IMR-90 (cell line): ENCODE measurements around the gene FOXP1. TPM values are rescaled to one million over a fixed set of nuclear protein-coding genes. Genes with fewer than 3 reads are reported as not detected.

Source experiments
- ATAC-seq: fragments of 200-7000 bp; cut with Tn5 transposase; 2 replicates; pipeline ENCODE4 v1.9.1; 2020; ENCODE audit warnings: low read depth, mild to moderate bottlenecking, moderate library complexity
- BruUV-seq: library from RNA; stranded (reverse); fragments of 400-500 nt; replicated peaks from 2 replicates; lab custom pipeline; 2021; lab: Mats Ljungman, UMichigan
- CTCF ChIA-PET: fragments of 300-600 bp; formaldehyde crosslinking; extraction: SDS; loops from one replicate; lab custom pipeline; 2021; ENCODE audit warnings: antibody characterized with exemption; lab: Yijun Ruan, JAX
- POLR2A ChIA-PET: fragments of 300-600 bp; sonication (Branson Sonifier 250); formaldehyde crosslinking; loops from one replicate; lab custom pipeline; 2022; ENCODE audit warnings: antibody characterized with exemption; ENCODE audit not compliant: unreplicated experiment; lab: Charles Lee
- DNase-seq: peaks from one replicate; pipeline ENCODE4 v3.0.0; 2013
- H2AFZ ChIP-seq: replicated peaks from 2 replicates; pipeline ENCODE3; 2013; ENCODE audit warnings: low read length, mild to moderate bottlenecking; ENCODE audit not compliant: poor library complexity
- H2AK5ac ChIP-seq: 2 replicates; pipeline ENCODE4 v1.6.1; 2013; ENCODE audit warnings: low read depth, low read length, inconsistent platforms
- H2AK9ac ChIP-seq: replicated peaks from 2 replicates; pipeline ENCODE3; 2013; ENCODE audit warnings: mild to moderate bottlenecking, low read depth, low read length, moderate library complexity; ENCODE audit not compliant: poor library complexity
- H2BK120ac ChIP-seq: 2 replicates; pipeline ENCODE4 v1.6.1; 2013; ENCODE audit warnings: low read depth, low read length, inconsistent platforms
- H2BK15ac ChIP-seq: 3 replicates; pipeline ENCODE4 v1.6.1; 2013; ENCODE audit warnings: low read depth, low read length, inconsistent platforms
- H2BK20ac ChIP-seq: 2 replicates; pipeline ENCODE4 v1.6.1; 2013; ENCODE audit warnings: low read depth, mild to moderate bottlenecking, inconsistent platforms, low read length, moderate library complexity
- H2BK5ac ChIP-seq: 2 replicates; pipeline ENCODE4 v1.6.1; 2013; ENCODE audit warnings: mild to moderate bottlenecking, low read depth, low read length, inconsistent platforms; ENCODE audit not compliant: poor library complexity, severe bottlenecking
- H3K14ac ChIP-seq: replicated peaks from 2 replicates; pipeline ENCODE4 v1.6.1; 2013; ENCODE audit warnings: low read depth, low read length, inconsistent platforms
- H3K18ac ChIP-seq: 2 replicates; pipeline ENCODE4 v1.6.1; 2013; ENCODE audit warnings: low read depth, low read length, control low read depth
- H3K23ac ChIP-seq: 2 replicates; pipeline ENCODE4 v1.6.1; 2013; ENCODE audit warnings: low read depth, low read length, inconsistent platforms
- H3K27ac ChIP-seq: 2 replicates; pipeline ENCODE4 v1.5.1; 2013; ENCODE audit warnings: mild to moderate bottlenecking, control low read depth, low read length; ENCODE audit not compliant: insufficient read depth
- H3K27me3 ChIP-seq: 2 replicates; pipeline ENCODE4 v1.6.1; 2013; ENCODE audit warnings: low read length; ENCODE audit not compliant: control insufficient read depth, insufficient read depth
- H3K36me3 ChIP-seq: 2 replicates; pipeline ENCODE4 v1.6.1; 2013; ENCODE audit warnings: low read length, mixed read lengths; ENCODE audit not compliant: control insufficient read depth, insufficient read depth
- H3K4ac ChIP-seq: 2 replicates; pipeline ENCODE4 v1.6.1; 2013; ENCODE audit warnings: low read depth, low read length, inconsistent platforms
- H3K4me1 ChIP-seq: 2 replicates; pipeline ENCODE4 v1.6.1; 2013; ENCODE audit warnings: low read length, mixed read lengths; ENCODE audit not compliant: control insufficient read depth, insufficient read depth
- H3K4me2 ChIP-seq: 2 replicates; pipeline ENCODE4 v1.6.1; 2013; ENCODE audit warnings: low read depth, mild to moderate bottlenecking, control low read depth, low read length, moderate library complexity
- H3K4me3 ChIP-seq: 2 replicates; pipeline ENCODE4 v1.5.1; 2013; ENCODE audit warnings: low read depth, mild to moderate bottlenecking, control low read depth, low read length, moderate library complexity; ENCODE audit not compliant: insufficient read depth
- H3K56ac ChIP-seq: 2 replicates; pipeline ENCODE4 v1.6.1; 2013; ENCODE audit warnings: low read length, inconsistent platforms; ENCODE audit not compliant: insufficient read depth; ENCODE audit errors: extremely low read depth
- H3K79me1 ChIP-seq, 2 experiments: 2 replicates each; pipeline ENCODE4 v1.6.1; 2013; ENCODE audit warnings: low read length in 2 of 2, inconsistent platforms in 1 of 2, low read depth in 1 of 2
- H3K9ac ChIP-seq: 2 replicates; pipeline ENCODE4 v1.6.1; 2013; ENCODE audit warnings: low read depth, low read length, control low read depth
- H3K9me1 ChIP-seq: 2 replicates; pipeline ENCODE4 v1.6.1; 2013; ENCODE audit warnings: low read length, inconsistent platforms; ENCODE audit not compliant: insufficient read depth
- H3K9me3 ChIP-seq: 2 replicates; pipeline ENCODE4 v1.6.1; 2013; ENCODE audit warnings: low read length; ENCODE audit not compliant: control insufficient read depth, insufficient read depth
- H4K20me1 ChIP-seq: 2 replicates; pipeline ENCODE4 v1.6.1; 2013; ENCODE audit warnings: low read length, inconsistent platforms; ENCODE audit not compliant: insufficient read depth
- H4K5ac ChIP-seq: 2 replicates; pipeline ENCODE4 v1.6.1; 2013; ENCODE audit warnings: mild to moderate bottlenecking, low read depth, low read length, control low read depth
- H4K8ac ChIP-seq, 2 experiments: 2 replicates each; pipeline ENCODE4 v1.6.1; 2013; ENCODE audit warnings: low read depth in 2 of 2, low read length in 2 of 2, control low read depth in 1 of 2, inconsistent platforms in 1 of 2
- H4K91ac ChIP-seq: 2 replicates; pipeline ENCODE4 v1.6.1; 2013; ENCODE audit warnings: low read depth, low read length, inconsistent platforms; ENCODE audit not compliant: insufficient read depth
- BHLHE40 ChIP-seq: fragments of 150-350 bp; IDR thresholded peaks from 2 replicates; pipeline ENCODE4 v1.6.1; 2016; ENCODE audit warnings: mild to moderate bottlenecking, low read depth, low read length
- CEBPB ChIP-seq: IDR thresholded peaks from 2 replicates; pipeline ENCODE4 v1.6.1; 2012; ENCODE audit warnings: low read depth, low read length, improper control_type of control experiment
- CHD1 ChIP-seq: IDR thresholded peaks from 2 replicates; pipeline ENCODE4 v1.6.1; 2012; ENCODE audit warnings: low read depth, low read length, improper control_type of control experiment
- FOS ChIP-seq: fragments of 150-350 bp; IDR thresholded peaks from 2 replicates; pipeline ENCODE4 v1.6.1; 2016; ENCODE audit warnings: low read depth, low read length
- MAFK ChIP-seq: IDR thresholded peaks from 2 replicates; pipeline ENCODE4 v1.6.1; 2012; ENCODE audit warnings: low read depth, low read length, improper control_type of control experiment
- MXI1 ChIP-seq: IDR thresholded peaks from 2 replicates; pipeline ENCODE4 v1.6.1; 2012; ENCODE audit warnings: low read depth, mild to moderate bottlenecking, low read length, moderate library complexity, borderline replicate concordance
- NFE2L2 ChIP-seq: fragments of 150-350 bp; IDR thresholded peaks from 2 replicates; pipeline ENCODE4 v1.6.1; 2016; ENCODE audit warnings: low read depth, mild to moderate bottlenecking, low read length
- RCOR1 ChIP-seq: IDR thresholded peaks from 2 replicates; pipeline ENCODE4 v1.6.1; 2012; ENCODE audit warnings: mild to moderate bottlenecking, low read length, improper control_type of control experiment; ENCODE audit not compliant: insufficient replicate concordance
- RFX5 ChIP-seq: IDR thresholded peaks from 2 replicates; pipeline ENCODE4 v1.8.0; 2012; ENCODE audit warnings: low read depth, mild to moderate bottlenecking, low read length, moderate library complexity
- SMC3 ChIP-seq: fragments of 150-350 bp; IDR thresholded peaks from 2 replicates; pipeline ENCODE4 v1.6.1; 2016; ENCODE audit warnings: low read depth, mild to moderate bottlenecking, antibody characterized with exemption, low read length, moderate library complexity
- WGBS, 2 experiments: methylation state at CpG; one replicate each; pipeline versions ENCODE4 v1.1.5 to v1.1.7; 2013; ENCODE audit warnings: missing lambda C conversion rate in 2 of 2; ENCODE audit not compliant: insufficient read length in 1 of 2; ENCODE audit errors: extremely low coverage in 2 of 2; 5-methylcytosine and 5-hydroxymethylcytosine counted together
- dilution Hi-C: fragments of 300-500 bp; cut with HindIII; formaldehyde crosslinking; loops from one replicate; pipeline ENCODE4 v1.14.3; 2018; ENCODE audit warnings: low sequenced_read_pairs; ENCODE audit not compliant: unreplicated experiment
- in situ Hi-C: fragments of 300-500 bp; cut with MboI; formaldehyde crosslinking; loops from 3 replicates; pipeline ENCODE4 v1.14.3; 2019; ENCODE audit warnings: low sequenced_read_pairs, inconsistent platforms, mixed read lengths
- intact Hi-C: fragments of 100-400 bp; cut with micrococcal nuclease; formaldehyde crosslinking; loops from 2 replicates; pipeline ENCODE4 v1.10.0; 2022
- polyA plus RNA-seq, 3 experiments: library from polyadenylated mRNA; depleted of rRNA; stranded (reverse); fragments of >200 nt; gene quantifications; 2 replicates each; pipeline ENCODE4 v1.2.3, GENCODE V29; 2012; ENCODE audit warnings: low replicate concordance in 1 of 3
- total RNA-seq: library from RNA; depleted of rRNA; stranded (reverse); fragments of >200 nt; gene quantifications from 2 replicates; pipeline ENCODE4 v1.2.3, GENCODE V29; 2012
- TF ChIP-seq, protein P1 (sequence below): fragments of 150-350 bp; IDR thresholded peaks from 2 replicates; pipeline ENCODE4 v1.6.1; 2017; ENCODE audit warnings: mild to moderate bottlenecking, antibody characterized with exemption, low read length, low read depth
- TF ChIP-seq, protein P2 (sequence below): conservative IDR thresholded peaks from 2 replicates; pipeline ENCODE4 v1.5.1; 2012; ENCODE audit warnings: mild to moderate bottlenecking, low read depth, low read length, improper control_type of control experiment
- TF ChIP-seq, protein P3 (sequence below): fragments of 150-350 bp; IDR thresholded peaks from 2 replicates; pipeline ENCODE4 v1.6.1; 2016; ENCODE audit warnings: low read depth, mild to moderate bottlenecking, low read length, moderate library complexity, borderline replicate concordance

The FOXP1 gene
- total and polyA plus RNA-seq, 2 of the 4 experiments (the other 2 are of a cell fraction): 37.0 to 132 TPM

DNA sequence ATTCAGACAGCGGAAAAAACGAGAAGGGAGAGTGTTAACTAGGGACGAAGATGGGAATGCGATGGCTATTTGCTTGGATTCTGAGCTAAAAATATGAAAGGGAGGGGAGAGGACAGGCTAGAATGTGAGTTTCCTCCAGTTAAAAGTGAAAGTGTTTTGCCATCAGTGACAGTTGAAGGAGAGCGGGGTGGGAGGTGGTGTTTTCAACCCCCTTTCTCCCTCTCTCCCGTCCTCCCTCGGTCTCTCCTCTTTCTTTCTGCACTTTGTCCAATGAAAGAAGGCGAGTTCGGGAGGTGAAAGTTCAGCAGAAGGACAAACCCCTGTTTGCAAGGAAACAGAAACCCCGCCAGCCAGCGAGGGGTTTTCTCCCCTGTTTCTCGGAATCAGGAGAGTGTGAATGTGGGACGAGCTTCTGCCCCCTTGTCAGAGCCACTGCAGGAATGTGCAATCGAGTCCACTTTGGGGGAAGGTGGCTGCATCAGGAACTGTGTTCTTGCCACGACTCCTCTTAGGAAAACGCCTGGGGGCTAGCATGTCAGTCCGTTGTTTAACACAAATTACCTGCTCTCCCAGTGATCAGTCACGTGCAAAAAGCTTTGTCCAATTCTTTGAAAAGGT lies 975 bp upstream of the FOXP1 start:
- Histone ChIP-seq H3K23ac (peak overlapping the region; percentile 79), H4K8ac (peak overlapping the region; percentile 46 to 89; a peak in 3 of 4 replicates), H4K91ac (peak overlapping the region; percentile 61), H2BK120ac (peak overlapping the region; percentile 88), H3K4ac (peak overlapping the region; percentile 91), H3K4me1 (peaks cover 15% of the 10 kb centered on the region), H3K79me1 (peaks cover 15 to 51% of the 10 kb centered on the region in 2 experiments; a peak in 3 of 4 replicates), H2BK15ac (peak overlapping the region; percentile 79; the same call in 2 of the 3 replicates), H3K9me1 (no peaks in the 10 kb centered on the region), H3K18ac (peak overlapping the region; percentile 94), H3K4me3 (peak overlapping the region; percentile 90), H3K14ac (peak overlapping the region; percentile 85), H3K9ac (peak overlapping the region; percentile 61), H3K9me3 (no peaks in the 10 kb centered on the region), H2AFZ (peak overlapping the region; percentile 81), H3K27ac (peak overlapping the region; percentile 58), H2AK5ac (0 out of 2 replicates have a peak overlapping the region, but pooled peaks have one; percentile 25), H3K4me2 (peak overlapping the region; percentile 97), H4K20me1 (no peaks in the 10 kb centered on the region), H3K36me3 (no peaks in the 10 kb centered on the region), H2BK20ac (peak overlapping the region; percentile 54), H3K27me3 (no peaks in the 10 kb centered on the region), H4K5ac (peak overlapping the region; percentile 76), H2BK5ac (peak overlapping the region; percentile 53), H3K56ac (peak overlapping the region; percentile 18; the same call in 1 of the 2 replicates), H2AK9ac (peak overlapping the region; percentile 25)
- ChIA-PET CTCF (no interaction called here), POLR2A (no interaction called here)
- DNase-seq: peak; percentile 61
- WGBS, 2 experiments: 3% methylated on average over 5 of the region's 18 CpGs; no CpG with 5 or more reads in 1 of the 2 experiments
- intact Hi-C loops: loop anchor here (1.0 to 10.0 kb wide), 9 partner anchors 68 to 1052 kb away; no protein-coding TSS in a partner anchor
- in situ Hi-C loops: loop anchor here (5.0 to 10.0 kb wide), 3 partner anchors 277 to 590 kb away; no protein-coding TSS in a partner anchor
- peak; percentile 18; the same call in 1 of the 2 replicates for ATAC-seq
- BruUV-seq: TSS peak; percentile 37
- dilution Hi-C loops: no loop called here
- TF ChIP-seq CEBPB (peak; percentile 13; the same call in 1 of the 2 replicates), RCOR1 (no peak), RFX5 (no peak), CHD1 (no peak), BHLHE40 (0 out of 2 replicates have a peak, but pooled peaks have one; percentile 40), FOS (no peak), MAFK (no peak), SMC3 (no peak), MXI1 (0 out of 2 replicates have a peak, but pooled peaks have one; percentile 27), NFE2L2 (no peak)
- TF ChIP-seq, protein P1, sequence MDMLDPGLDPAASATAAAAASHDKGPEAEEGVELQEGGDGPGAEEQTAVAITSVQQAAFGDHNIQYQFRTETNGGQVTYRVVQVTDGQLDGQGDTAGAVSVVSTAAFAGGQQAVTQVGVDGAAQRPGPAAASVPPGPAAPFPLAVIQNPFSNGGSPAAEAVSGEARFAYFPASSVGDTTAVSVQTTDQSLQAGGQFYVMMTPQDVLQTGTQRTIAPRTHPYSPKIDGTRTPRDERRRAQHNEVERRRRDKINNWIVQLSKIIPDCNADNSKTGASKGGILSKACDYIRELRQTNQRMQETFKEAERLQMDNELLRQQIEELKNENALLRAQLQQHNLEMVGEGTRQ: no peak
- TF ChIP-seq, protein P2, sequence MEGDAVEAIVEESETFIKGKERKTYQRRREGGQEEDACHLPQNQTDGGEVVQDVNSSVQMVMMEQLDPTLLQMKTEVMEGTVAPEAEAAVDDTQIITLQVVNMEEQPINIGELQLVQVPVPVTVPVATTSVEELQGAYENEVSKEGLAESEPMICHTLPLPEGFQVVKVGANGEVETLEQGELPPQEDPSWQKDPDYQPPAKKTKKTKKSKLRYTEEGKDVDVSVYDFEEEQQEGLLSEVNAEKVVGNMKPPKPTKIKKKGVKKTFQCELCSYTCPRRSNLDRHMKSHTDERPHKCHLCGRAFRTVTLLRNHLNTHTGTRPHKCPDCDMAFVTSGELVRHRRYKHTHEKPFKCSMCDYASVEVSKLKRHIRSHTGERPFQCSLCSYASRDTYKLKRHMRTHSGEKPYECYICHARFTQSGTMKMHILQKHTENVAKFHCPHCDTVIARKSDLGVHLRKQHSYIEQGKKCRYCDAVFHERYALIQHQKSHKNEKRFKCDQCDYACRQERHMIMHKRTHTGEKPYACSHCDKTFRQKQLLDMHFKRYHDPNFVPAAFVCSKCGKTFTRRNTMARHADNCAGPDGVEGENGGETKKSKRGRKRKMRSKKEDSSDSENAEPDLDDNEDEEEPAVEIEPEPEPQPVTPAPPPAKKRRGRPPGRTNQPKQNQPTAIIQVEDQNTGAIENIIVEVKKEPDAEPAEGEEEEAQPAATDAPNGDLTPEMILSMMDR: no peak
- TF ChIP-seq, protein P3, sequence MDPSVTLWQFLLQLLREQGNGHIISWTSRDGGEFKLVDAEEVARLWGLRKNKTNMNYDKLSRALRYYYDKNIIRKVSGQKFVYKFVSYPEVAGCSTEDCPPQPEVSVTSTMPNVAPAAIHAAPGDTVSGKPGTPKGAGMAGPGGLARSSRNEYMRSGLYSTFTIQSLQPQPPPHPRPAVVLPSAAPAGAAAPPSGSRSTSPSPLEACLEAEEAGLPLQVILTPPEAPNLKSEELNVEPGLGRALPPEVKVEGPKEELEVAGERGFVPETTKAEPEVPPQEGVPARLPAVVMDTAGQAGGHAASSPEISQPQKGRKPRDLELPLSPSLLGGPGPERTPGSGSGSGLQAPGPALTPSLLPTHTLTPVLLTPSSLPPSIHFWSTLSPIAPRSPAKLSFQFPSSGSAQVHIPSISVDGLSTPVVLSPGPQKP: no peak
